GM23338 (cell line): ENCODE measurements around the gene NHLH1.

Source experiments
- CREB1 ChIP-seq: fragments of 250-450 bp; sonication (Bioruptor Pico); IDR thresholded peaks from 2 replicates; pipeline ENCODE4 v1.5.0; 2020; ENCODE audit warnings: low read depth, mild to moderate bottlenecking, moderate library complexity
- TF ChIP-seq, protein P1 (sequence below), 2 experiments: fragments of 200-600 bp in 1 of 2; sonication (generic) in 1 of 2; conservative IDR thresholded peaks; 2 replicates each; pipeline versions ENCODE4 v1.5.1 to v1.6.1; 2016 to 2017; ENCODE audit warnings: antibody characterized with exemption in 2 of 2, low read depth in 2 of 2, mild to moderate bottlenecking in 2 of 2, moderate library complexity in 1 of 2

DNA sequence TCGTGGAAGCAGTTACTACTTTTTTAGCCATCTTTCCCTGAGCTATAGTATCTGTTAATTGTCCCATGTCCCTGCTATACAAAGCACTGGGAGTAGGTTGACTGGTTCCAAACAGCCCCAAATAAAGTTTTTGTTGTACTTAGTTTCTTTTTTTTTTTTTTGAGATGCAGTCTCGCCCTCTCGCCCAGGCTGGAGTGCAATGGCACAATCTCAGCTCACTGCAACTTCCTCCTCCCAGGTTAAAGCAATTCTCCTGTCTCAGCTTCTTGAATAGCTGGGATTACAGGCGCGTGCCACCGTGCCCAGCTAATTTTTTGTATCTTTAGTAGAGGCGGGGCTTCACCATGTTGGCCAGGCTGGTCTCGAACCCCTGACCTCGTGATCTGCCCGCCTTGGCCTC, 20.4 kb upstream of the NHLH1 start:
- TF ChIP-seq, protein P1, sequence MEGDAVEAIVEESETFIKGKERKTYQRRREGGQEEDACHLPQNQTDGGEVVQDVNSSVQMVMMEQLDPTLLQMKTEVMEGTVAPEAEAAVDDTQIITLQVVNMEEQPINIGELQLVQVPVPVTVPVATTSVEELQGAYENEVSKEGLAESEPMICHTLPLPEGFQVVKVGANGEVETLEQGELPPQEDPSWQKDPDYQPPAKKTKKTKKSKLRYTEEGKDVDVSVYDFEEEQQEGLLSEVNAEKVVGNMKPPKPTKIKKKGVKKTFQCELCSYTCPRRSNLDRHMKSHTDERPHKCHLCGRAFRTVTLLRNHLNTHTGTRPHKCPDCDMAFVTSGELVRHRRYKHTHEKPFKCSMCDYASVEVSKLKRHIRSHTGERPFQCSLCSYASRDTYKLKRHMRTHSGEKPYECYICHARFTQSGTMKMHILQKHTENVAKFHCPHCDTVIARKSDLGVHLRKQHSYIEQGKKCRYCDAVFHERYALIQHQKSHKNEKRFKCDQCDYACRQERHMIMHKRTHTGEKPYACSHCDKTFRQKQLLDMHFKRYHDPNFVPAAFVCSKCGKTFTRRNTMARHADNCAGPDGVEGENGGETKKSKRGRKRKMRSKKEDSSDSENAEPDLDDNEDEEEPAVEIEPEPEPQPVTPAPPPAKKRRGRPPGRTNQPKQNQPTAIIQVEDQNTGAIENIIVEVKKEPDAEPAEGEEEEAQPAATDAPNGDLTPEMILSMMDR (conservative IDR thresholded peaks at IDR 0.05; ENCODE audit: low read depth in 2 of 2): no peak
- TF ChIP-seq CREB1 (CRISPR knock-in tag): no peak
